Testis (tissue), 2 donors: Measurements from ENCODE around the gene GRAP.

Experiments used
- CTCF ChIP-seq, 3 experiments: fragments of 450-650 bp in 2 of 3; fragments of 200-600 bp in 1 of 3; sonication (generic) in 1 of 3; IDR thresholded peaks; one replicate each; pipeline ENCODE4 v1.5.1; 2016 to 2019; ENCODE audit warnings: antibody characterized with exemption in 3 of 3, mild to moderate bottlenecking in 2 of 3, moderate library complexity in 1 of 3
- POLR2A ChIP-seq: fragments of 450-650 bp; IDR thresholded peaks from one replicate; pipeline ENCODE4 v1.6.1; 2017; ENCODE audit warnings: antibody characterized with exemption, mild to moderate bottlenecking, moderate library complexity

DNA sequence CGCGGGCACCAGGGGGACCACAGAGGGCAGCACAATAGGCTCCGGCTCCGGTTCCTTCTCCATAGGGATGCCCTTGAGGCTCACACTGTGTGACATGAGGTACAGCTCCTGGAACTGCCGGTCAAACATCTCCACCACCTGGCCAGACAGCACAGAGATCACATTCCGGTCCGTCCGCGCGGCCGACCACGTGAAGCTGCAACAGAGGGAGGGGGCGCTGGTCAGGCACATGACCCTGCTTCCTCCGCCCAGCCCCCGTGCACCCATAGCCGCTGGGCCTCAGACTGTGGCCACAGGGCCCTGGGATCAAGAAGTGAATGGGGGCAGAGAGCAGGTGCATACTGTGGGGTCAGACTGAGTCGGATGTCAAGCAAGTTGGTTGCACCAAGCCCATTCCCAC lies 68.1 kb downstream of the GRAP start:
- no peak for TF ChIP-seq CTCF (IDR thresholded peaks at IDR 0.05)
- no peak for TF ChIP-seq POLR2A
